Measurements from ENCODE around the gene PLD4.
"Not testable (repeated sequence)": the region's sequence is repeated elsewhere in the genome, so short reads cannot be mapped to it uniquely, and the experiment has no call there.

The PLD4 gene

GRCh38 chr14:104917116-104917515 lies 7.6 kb upstream of the PLD4 start:
- no peak overlapping the region for H3K27ac ChIP-seq
- TF ChIP-seq CTCF (conservative IDR thresholded peaks at IDR 0.05) = no peak

DNA sequence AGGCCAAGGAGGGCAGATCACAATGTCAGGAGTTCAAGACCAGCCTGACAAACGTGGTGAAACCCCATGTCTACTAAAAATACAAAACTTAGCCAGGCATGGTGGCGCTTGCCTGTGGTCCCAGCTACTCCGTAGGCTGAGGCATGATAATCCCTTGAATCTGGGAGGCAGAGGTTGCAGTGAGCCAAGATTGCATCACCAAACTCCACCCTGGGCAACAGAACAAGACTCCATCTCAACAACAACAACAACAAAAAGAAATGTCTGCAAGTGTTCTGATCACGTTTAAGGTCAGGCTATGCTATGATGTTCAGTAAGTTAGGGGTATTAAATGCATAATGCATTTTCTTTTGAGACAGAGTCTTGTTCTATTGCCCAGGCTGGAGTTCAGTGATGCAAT lies 6.7 kb upstream of the PLD4 start:
- TF ChIP-seq CTCF (conservative IDR thresholded peaks at IDR 0.05) = no peak
- H3K27ac ChIP-seq = no peak overlapping the region

GRCh38 chr14:104919152-104919992 lies 5.3 kb upstream of the PLD4 start:
- H3K27ac ChIP-seq = not testable (repeated sequence)

- no peak for TF ChIP-seq CTCF (conservative IDR thresholded peaks at IDR 0.05)
- H3K27ac ChIP-seq = no peak overlapping the region
These were observed 4.7 kb upstream of the PLD4 start for GRCh38 chr14:104919993-104920315.

DNA sequence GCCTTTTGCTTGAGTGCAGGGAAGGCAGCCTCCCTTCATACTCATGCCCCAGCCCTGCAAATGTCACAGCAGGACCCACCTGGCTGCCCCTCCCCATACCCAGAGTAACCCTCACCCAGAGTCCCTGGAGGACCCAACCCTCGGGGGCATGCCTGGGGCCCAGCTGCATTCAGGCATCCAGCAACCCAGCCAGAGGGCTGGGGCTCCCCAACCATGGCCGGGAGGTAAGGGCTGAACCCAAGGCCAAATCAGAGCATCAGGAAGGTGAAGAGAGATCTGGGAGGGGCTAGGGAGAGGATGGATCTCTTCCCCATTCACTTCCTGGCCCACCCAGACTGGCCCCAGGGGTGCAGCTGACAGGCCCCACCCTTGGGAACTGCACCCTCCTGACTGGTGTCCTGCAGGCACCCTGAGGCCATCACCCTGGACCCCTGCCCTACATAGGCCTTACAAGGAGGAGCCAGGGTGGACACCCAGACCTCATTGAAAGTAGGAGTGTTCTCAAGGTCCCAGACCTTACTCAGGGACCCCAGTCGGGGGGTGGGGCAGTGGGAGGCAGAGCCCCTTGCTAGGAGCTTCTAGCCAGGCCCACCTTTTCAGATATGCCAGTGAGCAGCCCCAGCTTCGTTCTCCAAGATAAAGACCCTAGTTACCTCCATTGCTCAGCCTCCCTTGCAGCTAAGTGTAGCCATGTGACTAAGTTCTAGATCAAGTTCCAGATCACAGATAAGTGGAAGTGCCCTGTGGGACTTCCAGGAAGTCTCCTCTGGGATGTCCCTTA lies 849 bp upstream of the PLD4 start:
- no peak for TF ChIP-seq CTCF (conservative IDR thresholded peaks at IDR 0.05)
- no peak overlapping the region for H3K27ac ChIP-seq

GRCh38 chr14:104925214-104925854 lies 655 bp downstream of the PLD4 start:
- TF ChIP-seq CTCF (conservative IDR thresholded peaks at IDR 0.05) = no peak
- no peak overlapping the region for H3K27ac ChIP-seq

- H3K27ac ChIP-seq = no peak overlapping the region
- no peak for TF ChIP-seq CTCF (conservative IDR thresholded peaks at IDR 0.05)
These were observed 1.4 kb downstream of the PLD4 start for GRCh38 chr14:104925855-104926609.

All from VCaP (cell line).